Measurements from ENCODE around the gene TTYH1.

- no peak for TF ChIP-seq CTCF (IDR thresholded peaks at IDR 0.05; ENCODE audit: poor library complexity)
- no peak for TF ChIP-seq EZH2phosphoT487 (IDR thresholded peaks at IDR 0.05; ENCODE audit: low read depth, severe bottlenecking, unreplicated experiment)
- TF ChIP-seq EZH2 (IDR thresholded peaks at IDR 0.05; ENCODE audit: borderline replicate concordance): no peak
Observed at GRCh38 chr19:54425382-54425723, 10.1 kb downstream of the TTYH1 start.

Measured in hepatocyte (in vitro differentiated cells).